Fibroblast of lung (primary cell): ENCODE measurements around the gene GPC3. TPM values are rescaled to one million over a fixed set of nuclear protein-coding genes. Genes with fewer than 3 reads are reported as not detected.

ENCODE experiments used
- DNase-seq, 2 donors: peaks; one replicate each; pipeline versions ENCODE4 v3.0.0 to v3.0.0-alpha.2; 2010; ENCODE audit warnings: low read depth in 2 of 2
- H2AFZ ChIP-seq: 2 replicates; pipeline ENCODE4 v1.5.1; 2012; ENCODE audit warnings: low read length, control low read depth, inconsistent platforms
- H3K27ac ChIP-seq: 2 replicates; pipeline ENCODE4 v1.5.1; 2011; ENCODE audit warnings: low read length, control low read depth; ENCODE audit not compliant: insufficient read depth
- H3K27me3 ChIP-seq: 2 replicates; pipeline ENCODE4 v1.5.1; 2011; ENCODE audit warnings: mild to moderate bottlenecking, low read length; ENCODE audit not compliant: control insufficient read depth, insufficient read depth
- H3K36me3 ChIP-seq: 2 replicates; pipeline ENCODE4 v1.5.1; 2011; ENCODE audit warnings: low read length; ENCODE audit not compliant: control insufficient read depth, insufficient read depth
- H3K4me1 ChIP-seq: 2 replicates; pipeline ENCODE4 v1.5.1; 2011; ENCODE audit warnings: low read length; ENCODE audit not compliant: control insufficient read depth, insufficient read depth; ENCODE audit errors: extremely low read depth
- H3K4me2 ChIP-seq: 2 replicates; pipeline ENCODE4 v1.5.1; 2011; ENCODE audit warnings: low read length, control low read depth; ENCODE audit not compliant: insufficient read depth; ENCODE audit errors: extremely low read depth
- H3K4me3 ChIP-seq, 4 experiments: fragments of 200-600 bp in 1 of 4; sonication (generic) in 1 of 4; replicated peaks in 1 of 4; 2 replicates each; pipeline ENCODE4 v1.5.1; 2011 to 2016; ENCODE audit warnings: low read length in 4 of 4, low read depth in 3 of 4, mild to moderate bottlenecking in 3 of 4, control low read depth in 2 of 4, inconsistent platforms in 1 of 4, mixed read lengths in 1 of 4; ENCODE audit not compliant: insufficient read depth in 1 of 4; ENCODE audit errors: control extremely low read depth in 1 of 4
- H3K79me2 ChIP-seq: 2 replicates; pipeline ENCODE4 v1.5.1; 2012; ENCODE audit warnings: mild to moderate bottlenecking, low read length, inconsistent platforms; ENCODE audit not compliant: control insufficient read depth, insufficient read depth
- H3K9ac ChIP-seq: 2 replicates; pipeline ENCODE4 v1.5.1; 2011; ENCODE audit warnings: mild to moderate bottlenecking, low read length, control low read depth; ENCODE audit not compliant: insufficient read depth
- H3K9me3 ChIP-seq: 2 replicates; pipeline ENCODE4 v1.5.1; 2012; ENCODE audit warnings: low read depth, low read length; ENCODE audit not compliant: control insufficient read depth, insufficient read depth
- H4K20me1 ChIP-seq: 2 replicates; pipeline ENCODE4 v1.5.1; 2011; ENCODE audit warnings: low read length; ENCODE audit not compliant: control insufficient read depth, insufficient read depth; ENCODE audit errors: extremely low read depth
- CTCF ChIP-seq, 2 donors: IDR thresholded peaks in 1 of 2; conservative IDR thresholded peaks in 1 of 2; 1 replicate in 1 of 2; 2 replicates in 1 of 2; pipeline ENCODE4 v1.5.1; 2011 to 2012; ENCODE audit warnings: low read length in 2 of 2, control low read depth in 1 of 2, inconsistent platforms in 1 of 2, low read depth in 1 of 2, mild to moderate bottlenecking in 1 of 2
- EZH2 ChIP-seq: IDR thresholded peaks from 2 replicates; pipeline ENCODE4 v1.5.1; 2012; ENCODE audit warnings: low read length, control low read depth, mild to moderate bottlenecking; ENCODE audit errors: missing control alignments
- polyA plus RNA-seq, 2 donors: library from polyadenylated mRNA; depleted of rRNA in 1 of 2; stranded (reverse) in 1 of 2; unstranded in 1 of 2; fragments of >200 nt; gene quantifications; 2 replicates each; pipeline ENCODE4 v1.2.1, GENCODE V29; 2011 to 2012; ENCODE audit warnings: missing spikeins in 1 of 2
- total RNA-seq: library from RNA; depleted of rRNA; stranded (reverse); fragments of >200 nt; gene quantifications from 2 replicates; pipeline ENCODE4 v1.2.1, GENCODE V29; 2014

GPC3 gene
- total and polyA plus RNA-seq, 2 donors (not counting 1 experiment from before 2014, with no cell fraction given) = 6.4 to 7.1 TPM

GRCh38 chrX:133669214-133669613, 316.2 kb downstream of the GPC3 start:
- H4K20me1 ChIP-seq = no peaks in the 10 kb centered on the region
- no peak for TF ChIP-seq CTCF (conservative IDR thresholded peaks at IDR 0.05 in 1 of 2, IDR thresholded peaks at IDR 0.05 in 1 of 2; ENCODE audit: low read depth in 1 of 2, low read length in 2 of 2)
- TF ChIP-seq EZH2 = no peak
- no peaks in the 10 kb centered on the region for H3K36me3 ChIP-seq
- no peaks in the 10 kb centered on the region for H3K79me2 ChIP-seq
- H3K27me3 ChIP-seq = no peaks in the 10 kb centered on the region
- DNase-seq = no peak
- H3K4me3 ChIP-seq = no peak overlapping the region
- no peaks in the 10 kb centered on the region for H3K9me3 ChIP-seq
- no peak overlapping the region for H3K27ac ChIP-seq
- no peak overlapping the region for H3K9ac ChIP-seq
- H3K4me2 ChIP-seq = no peak overlapping the region
- no peaks in the 10 kb centered on the region for H3K4me1 ChIP-seq
- H2AFZ ChIP-seq = no peak overlapping the region

- no peak for TF ChIP-seq CTCF (conservative IDR thresholded peaks at IDR 0.05 in 1 of 2, IDR thresholded peaks at IDR 0.05 in 1 of 2; ENCODE audit: low read depth in 1 of 2, low read length in 2 of 2)
- TF ChIP-seq EZH2 = no peak
- no peak overlapping the region for H3K9ac ChIP-seq
- H3K4me2 ChIP-seq = no peak overlapping the region
- H3K27me3 ChIP-seq = no peaks in the 10 kb centered on the region
- no peaks in the 10 kb centered on the region for H3K79me2 ChIP-seq
- H2AFZ ChIP-seq = no peak overlapping the region
- no peaks in the 10 kb centered on the region for H4K20me1 ChIP-seq
- no peaks in the 10 kb centered on the region for H3K4me1 ChIP-seq
- no peaks in the 10 kb centered on the region for H3K36me3 ChIP-seq
- H3K9me3 ChIP-seq = no peaks in the 10 kb centered on the region
- no peak overlapping the region for H3K27ac ChIP-seq
- H3K4me3 ChIP-seq = no peak overlapping the region
- DNase-seq = no peak
Measured at GRCh38 chrX:133668225-133668931, 317.0 kb downstream of the GPC3 start.

GRCh38 chrX:133666256-133666655, 319.1 kb downstream of the GPC3 start:
- no peaks in the 10 kb centered on the region for H3K27me3 ChIP-seq
- H2AFZ ChIP-seq = no peak overlapping the region
- no peaks in the 10 kb centered on the region for H3K36me3 ChIP-seq
- no peak overlapping the region for H3K4me2 ChIP-seq
- no peak for DNase-seq
- H3K9ac ChIP-seq = no peak overlapping the region
- TF ChIP-seq CTCF (conservative IDR thresholded peaks at IDR 0.05 in 1 of 2, IDR thresholded peaks at IDR 0.05 in 1 of 2; ENCODE audit: low read depth in 1 of 2, low read length in 2 of 2) (no peak), EZH2 (no peak)
- no peak overlapping the region for H3K27ac ChIP-seq
- H3K4me3 ChIP-seq = no peak overlapping the region
- no peaks in the 10 kb centered on the region for H3K9me3 ChIP-seq
- no peaks in the 10 kb centered on the region for H3K79me2 ChIP-seq
- no peaks in the 10 kb centered on the region for H4K20me1 ChIP-seq
- H3K4me1 ChIP-seq = no peaks in the 10 kb centered on the region
